GM06990 (cell line): Measurements from ENCODE around the gene FAM149A.

Source experiments
- DNase-seq: peaks from one replicate; pipeline ENCODE4 v3.0.0-alpha.2; 2011; ENCODE audit not compliant: insufficient read length; ENCODE audit errors: extremely low read depth
- H3K27me3 ChIP-seq: replicated peaks from 2 replicates; pipeline ENCODE4 v1.6.0; 2011; ENCODE audit warnings: low read length; ENCODE audit not compliant: control insufficient read depth, insufficient read depth
- H3K36me3 ChIP-seq: 2 replicates; pipeline ENCODE4 v1.5.1; 2011; ENCODE audit warnings: low read length; ENCODE audit not compliant: control insufficient read depth, insufficient read depth
- H3K4me3 ChIP-seq: replicated peaks from 2 replicates; pipeline ENCODE4 v1.5.1; 2011; ENCODE audit warnings: low read depth, mild to moderate bottlenecking, control low read depth, low read length
- TF ChIP-seq, protein P1 (sequence below): IDR thresholded peaks from 2 replicates; pipeline ENCODE4 v1.5.1; 2011; ENCODE audit warnings: low read length, control low read depth, mild to moderate bottlenecking, inconsistent platforms; ENCODE audit not compliant: insufficient read depth, poor library complexity, severe bottlenecking

Gene FAM149A

GRCh38 chr4:186079694-186080093 lies 24.8 kb upstream of the FAM149A start:
- TF ChIP-seq, protein P1, sequence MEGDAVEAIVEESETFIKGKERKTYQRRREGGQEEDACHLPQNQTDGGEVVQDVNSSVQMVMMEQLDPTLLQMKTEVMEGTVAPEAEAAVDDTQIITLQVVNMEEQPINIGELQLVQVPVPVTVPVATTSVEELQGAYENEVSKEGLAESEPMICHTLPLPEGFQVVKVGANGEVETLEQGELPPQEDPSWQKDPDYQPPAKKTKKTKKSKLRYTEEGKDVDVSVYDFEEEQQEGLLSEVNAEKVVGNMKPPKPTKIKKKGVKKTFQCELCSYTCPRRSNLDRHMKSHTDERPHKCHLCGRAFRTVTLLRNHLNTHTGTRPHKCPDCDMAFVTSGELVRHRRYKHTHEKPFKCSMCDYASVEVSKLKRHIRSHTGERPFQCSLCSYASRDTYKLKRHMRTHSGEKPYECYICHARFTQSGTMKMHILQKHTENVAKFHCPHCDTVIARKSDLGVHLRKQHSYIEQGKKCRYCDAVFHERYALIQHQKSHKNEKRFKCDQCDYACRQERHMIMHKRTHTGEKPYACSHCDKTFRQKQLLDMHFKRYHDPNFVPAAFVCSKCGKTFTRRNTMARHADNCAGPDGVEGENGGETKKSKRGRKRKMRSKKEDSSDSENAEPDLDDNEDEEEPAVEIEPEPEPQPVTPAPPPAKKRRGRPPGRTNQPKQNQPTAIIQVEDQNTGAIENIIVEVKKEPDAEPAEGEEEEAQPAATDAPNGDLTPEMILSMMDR = no peak
- Histone ChIP-seq H3K36me3 (no peaks in the 10 kb centered on the region), H3K4me3 (no peak overlapping the region), H3K27me3 (no peaks in the 10 kb centered on the region)
- DNase-seq = no peak

DNA sequence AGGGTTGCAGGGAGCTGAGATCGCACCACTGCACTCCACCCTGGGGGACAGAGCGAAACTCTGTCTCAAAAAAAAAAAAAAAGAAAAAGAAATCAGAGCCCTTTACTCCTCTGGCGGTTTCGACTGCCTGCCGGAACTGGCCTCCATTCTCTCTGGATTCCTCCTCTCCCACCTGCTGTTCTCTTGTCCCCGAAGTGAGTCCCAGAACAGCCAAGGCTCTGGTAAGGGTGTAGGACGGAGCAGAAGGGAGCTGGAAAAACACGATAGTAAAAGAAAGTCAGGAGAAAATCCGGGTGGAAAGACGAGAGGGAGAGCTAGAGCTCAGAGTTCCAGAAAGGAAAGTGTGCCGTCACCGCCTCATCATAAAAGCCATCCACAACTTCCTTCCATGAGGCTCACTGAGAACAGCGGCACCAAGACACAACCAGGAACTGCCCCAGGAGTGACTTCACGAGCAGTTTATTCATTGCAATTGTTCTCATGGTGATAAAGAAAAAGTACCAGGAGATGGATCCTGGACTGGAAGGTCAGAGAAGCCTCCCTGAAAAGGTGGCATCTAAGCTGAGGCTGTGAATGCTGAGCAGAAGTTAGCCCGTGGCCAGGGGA lies 23.2 kb upstream of the FAM149A start:
- TF ChIP-seq, protein P1 = no peak
- no peaks in the 10 kb centered on the region for H3K27me3 ChIP-seq
- no peak for DNase-seq
- no peak overlapping the region for H3K4me3 ChIP-seq
- H3K36me3 ChIP-seq = no peaks in the 10 kb centered on the region

GRCh38 chr4:186082221-186082620 lies 22.3 kb upstream of the FAM149A start:
- no peaks in the 10 kb centered on the region for H3K36me3 ChIP-seq
- DNase-seq = no peak
- H3K27me3 ChIP-seq = no peaks in the 10 kb centered on the region
- TF ChIP-seq, protein P1 = no peak
- H3K4me3 ChIP-seq = no peak overlapping the region

- Histone ChIP-seq H3K4me3 (no peak overlapping the region), H3K36me3 (no peaks in the 10 kb centered on the region), H3K27me3 (no peaks in the 10 kb centered on the region)
- no peak for DNase-seq
- TF ChIP-seq, protein P1 = no peak
Measured at GRCh38 chr4:186088523-186088922, 16.0 kb upstream of the FAM149A start.

DNA sequence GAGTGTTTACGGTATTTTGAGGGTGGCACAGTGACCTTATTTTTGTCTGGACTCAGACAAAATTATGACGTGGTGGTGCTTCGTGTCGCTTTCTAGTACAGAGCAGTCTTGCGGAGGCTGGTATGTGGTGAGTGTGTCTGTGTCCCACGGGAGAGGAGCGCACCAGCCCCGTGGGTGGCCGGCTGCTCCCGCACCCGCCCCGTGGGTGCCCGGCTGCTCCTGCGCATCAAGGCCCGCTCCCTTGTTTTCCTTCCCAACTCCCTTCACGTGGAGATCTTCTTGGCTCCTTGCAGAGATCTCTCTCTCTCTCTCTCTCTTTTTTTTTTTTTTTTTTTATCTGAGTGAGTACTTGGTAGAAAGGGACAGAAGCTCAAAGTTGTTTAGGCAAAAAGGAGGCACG lies 12.2 kb upstream of the FAM149A start:
- no peaks in the 10 kb centered on the region for H3K36me3 ChIP-seq
- H3K27me3 ChIP-seq = no peaks in the 10 kb centered on the region
- TF ChIP-seq, protein P1 = no peak
- DNase-seq = no peak
- H3K4me3 ChIP-seq = no peak overlapping the region

- Histone ChIP-seq H3K36me3 (no peaks in the 10 kb centered on the region), H3K4me3 (no peak overlapping the region), H3K27me3 (peaks cover 2% of the 10 kb centered on the region; the same call in 1 of the 2 replicates)
- no peak for DNase-seq
- TF ChIP-seq, protein P1 = no peak
Measured at GRCh38 chr4:186095406-186095805, 9.1 kb upstream of the FAM149A start.
